HEK293 (cell line): Measurements from ENCODE around the gene ZSWIM3.

Experiments
- CTCF ChIA-PET: fragments of 350-600 bp; formaldehyde crosslinking; extraction: SDS; loops from one replicate; lab custom pipeline; 2021; ENCODE audit warnings: antibody characterized with exemption; lab: Yijun Ruan, JAX
- POLR2A ChIA-PET: fragments of 300-600 bp; formaldehyde crosslinking; extraction: SDS; loops from one replicate; lab custom pipeline; 2020; ENCODE audit warnings: antibody characterized with exemption, inconsistent platforms; lab: Yijun Ruan, JAX
- H3K27ac ChIP-seq: fragments of 200-500 bp; sonication (Bioruptor generic); 2 replicates; pipeline ENCODE4 v1.5.1; 2014; ENCODE audit warnings: low read depth, low read length, control low read depth, inconsistent platforms; ENCODE audit errors: extremely low read depth
- H3K36me3 ChIP-seq, 2 experiments: fragments of 200-500 bp in 1 of 2; sonication (Bioruptor generic) in 1 of 2; 1 replicate in 1 of 2; 2 replicates in 1 of 2; pipeline ENCODE4 v1.5.1; 2014 to 2017; ENCODE audit warnings: inconsistent platforms in 2 of 2, low read length in 2 of 2; ENCODE audit not compliant: control insufficient read depth in 2 of 2, insufficient read depth in 1 of 2
- H3K4me1 ChIP-seq: fragments of 200-500 bp; sonication (Bioruptor generic); 2 replicates; pipeline ENCODE4 v1.5.1; 2014; ENCODE audit warnings: mild to moderate bottlenecking, low read length, inconsistent platforms; ENCODE audit not compliant: control insufficient read depth, insufficient read depth
- H3K4me3 ChIP-seq: 2 replicates; pipeline ENCODE4 v1.5.1; 2011; ENCODE audit warnings: low read depth, mild to moderate bottlenecking, control low read depth, low read length, moderate library complexity
- H3K9me3 ChIP-seq: fragments of 200-500 bp; sonication (Bioruptor generic); 2 replicates; pipeline ENCODE4 v1.5.1; 2014; ENCODE audit warnings: low read depth, low read length, inconsistent platforms; ENCODE audit not compliant: control insufficient read depth, insufficient read depth
- SALL2 ChIP-seq: fragments of 450-650 bp; formaldehyde crosslinking; IDR thresholded peaks from 2 replicates; pipeline ENCODE4 v1.5.0; 2017; ENCODE audit warnings: missing biosample characterization, mild to moderate bottlenecking, missing genetic modification characterization, borderline replicate concordance
- YY1 ChIP-seq: fragments of 450-650 bp; formaldehyde crosslinking; IDR thresholded peaks from 2 replicates; pipeline ENCODE4 v1.5.1; 2018; ENCODE audit warnings: missing biosample characterization, missing genetic modification characterization
- YY2 ChIP-seq: fragments of 450-650 bp; formaldehyde crosslinking; IDR thresholded peaks from 2 replicates; pipeline ENCODE4 v1.5.1; 2016; ENCODE audit warnings: missing biosample characterization, missing genetic modification characterization
- ZNF169 ChIP-seq: fragments of 450-650 bp; formaldehyde crosslinking; IDR thresholded peaks from 2 replicates; pipeline ENCODE4 v1.5.1; 2016; ENCODE audit warnings: missing biosample characterization, missing genetic modification characterization
- ZNF24 ChIP-seq: fragments of 450-650 bp; formaldehyde crosslinking; IDR thresholded peaks from 2 replicates; pipeline ENCODE4 v1.5.1; 2016; ENCODE audit warnings: missing biosample characterization, missing genetic modification characterization
- ZNF274 ChIP-seq, 2 experiments: fragments of 200-500 bp in 1 of 2; fragments of 450-650 bp in 1 of 2; sonication (Bioruptor generic) in 1 of 2; formaldehyde crosslinking in 1 of 2; IDR thresholded peaks; 2 replicates each; pipeline versions ENCODE4 v1.5.1 to v1.6.1; 2014 to 2016; ENCODE audit warnings: borderline replicate concordance in 1 of 2, inconsistent platforms in 1 of 2, low read length in 1 of 2, missing biosample characterization in 1 of 2, missing genetic modification characterization in 1 of 2
- ZNF311 ChIP-seq: fragments of 450-650 bp; formaldehyde crosslinking; IDR thresholded peaks from 2 replicates; pipeline ENCODE4 v1.5.1; 2017; ENCODE audit warnings: missing biosample characterization, missing genetic modification characterization, borderline replicate concordance
- ZNF391 ChIP-seq: fragments of 450-650 bp; formaldehyde crosslinking; IDR thresholded peaks from 2 replicates; pipeline ENCODE4 v1.5.1; 2016; ENCODE audit warnings: low read depth, missing biosample characterization, missing genetic modification characterization, borderline replicate concordance
- ZNF426 ChIP-seq: fragments of 450-650 bp; formaldehyde crosslinking; IDR thresholded peaks from 2 replicates; pipeline ENCODE4 v1.5.1; 2017; ENCODE audit warnings: missing biosample characterization, missing genetic modification characterization, mild to moderate bottlenecking, inconsistent platforms, moderate library complexity
- ZNF571 ChIP-seq: fragments of 450-650 bp; formaldehyde crosslinking; IDR thresholded peaks from 2 replicates; pipeline ENCODE4 v1.5.0; 2017; ENCODE audit warnings: missing biosample characterization, missing genetic modification characterization
- ZNF585B ChIP-seq: fragments of 450-650 bp; formaldehyde crosslinking; IDR thresholded peaks from 2 replicates; pipeline ENCODE4 v1.5.1; 2016; ENCODE audit warnings: missing biosample characterization, missing genetic modification characterization
- ZNF600 ChIP-seq: fragments of 450-650 bp; formaldehyde crosslinking; IDR thresholded peaks from 2 replicates; pipeline ENCODE4 v1.5.1; 2016; ENCODE audit warnings: missing biosample characterization, missing genetic modification characterization
- ZNF610 ChIP-seq: fragments of 450-650 bp; formaldehyde crosslinking; IDR thresholded peaks from 2 replicates; pipeline ENCODE4 v1.5.1; 2016; ENCODE audit warnings: missing biosample characterization, missing genetic modification characterization, borderline replicate concordance
- ZNF777 ChIP-seq: fragments of 450-650 bp; formaldehyde crosslinking; IDR thresholded peaks from 2 replicates; pipeline ENCODE4 v1.5.1; 2017; ENCODE audit warnings: missing biosample characterization, missing genetic modification characterization, borderline replicate concordance
- TF ChIP-seq, protein P1 (sequence below): fragments of 450-650 bp; formaldehyde crosslinking; IDR thresholded peaks from 2 replicates; pipeline ENCODE4 v1.5.1; 2016; ENCODE audit warnings: missing biosample characterization, missing genetic modification characterization
- TF ChIP-seq, protein P2 (sequence below): fragments of 450-650 bp; formaldehyde crosslinking; IDR thresholded peaks from 2 replicates; pipeline ENCODE4; 2016; ENCODE audit warnings: missing biosample characterization, missing genetic modification characterization
- TF ChIP-seq, protein P3 (sequence below): fragments of 450-650 bp; formaldehyde crosslinking; IDR thresholded peaks from 2 replicates; pipeline ENCODE4 v1.5.1; 2017; ENCODE audit warnings: missing biosample characterization, missing genetic modification characterization
- TF ChIP-seq, protein P4 (sequence below): fragments of 450-650 bp; formaldehyde crosslinking; IDR thresholded peaks from 2 replicates; pipeline ENCODE4 v1.5.1; 2017; ENCODE audit warnings: missing biosample characterization, missing genetic modification characterization
- TF ChIP-seq, protein P5 (sequence below): fragments of 450-650 bp; formaldehyde crosslinking; IDR thresholded peaks from 2 replicates; pipeline ENCODE4 v1.5.1; 2016; ENCODE audit warnings: missing biosample characterization, missing genetic modification characterization, low read depth
- TF ChIP-seq, protein P6 (sequence below): fragments of 450-650 bp; formaldehyde crosslinking; IDR thresholded peaks from 2 replicates; pipeline ENCODE4 v1.5.1; 2016; ENCODE audit warnings: missing biosample characterization, missing genetic modification characterization

The ZSWIM3 gene

DNA sequence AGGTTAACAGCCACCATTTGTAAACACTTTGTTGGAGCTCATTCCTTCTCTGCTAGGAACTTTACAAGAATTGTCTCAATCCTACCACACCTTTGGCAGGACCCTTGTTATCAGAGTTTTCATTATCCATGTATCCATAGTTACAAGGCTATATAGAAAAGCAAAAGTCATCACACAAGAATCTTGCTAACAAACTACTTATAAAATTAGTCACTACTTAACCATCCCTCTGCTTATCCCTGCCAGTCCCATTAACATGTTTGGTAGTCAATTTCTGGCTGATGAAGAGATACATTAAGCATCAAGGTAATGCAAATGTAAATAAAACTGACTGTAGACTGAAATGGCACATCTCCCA, 10.4 kb downstream of the ZSWIM3 start:
- H3K27ac ChIP-seq, result no peak overlapping the region
- H3K4me3 ChIP-seq, result no peak overlapping the region
- ChIA-PET CTCF (interaction anchor here (0.6 kb wide), 2 partner anchors 18 to 818 kb away, joined by 3 read pairs; no protein-coding TSS in a partner anchor), POLR2A (no interaction called here)
- no peaks in the 10 kb centered on the region for H3K4me1 ChIP-seq
- H3K36me3 ChIP-seq, result peaks cover 0 to 5% of the 10 kb centered on the region in 2 experiments; a peak in 2 of 3 replicates
- TF ChIP-seq YY1 (tag by site-specific recombination) (no peak), ZNF24 (tag by site-specific recombination) (no peak), ZNF426 (tag by site-specific recombination) (no peak), SALL2 (no peak), ZNF600 (tag by site-specific recombination) (no peak)
- no peaks in the 10 kb centered on the region for H3K9me3 ChIP-seq

DNA sequence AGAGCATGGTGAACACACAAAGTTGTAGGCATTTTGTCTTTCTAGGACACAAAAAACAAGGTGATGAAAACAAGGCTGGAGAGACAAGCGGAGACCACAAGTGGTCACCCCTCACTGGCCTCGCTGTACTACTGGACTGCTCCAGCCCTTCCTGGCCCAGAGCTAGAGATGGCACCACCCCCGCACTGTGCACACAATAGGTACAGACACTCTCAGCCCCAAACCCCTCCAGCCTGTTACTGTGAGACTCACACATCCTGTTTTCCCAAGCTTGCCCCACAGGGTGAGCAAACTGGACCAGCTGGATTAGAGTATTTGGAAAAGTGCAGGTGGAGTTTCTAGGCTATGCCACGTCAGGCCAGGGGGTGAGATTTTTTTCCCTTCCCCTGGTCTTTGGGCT, 15.2 kb downstream of the ZSWIM3 start:
- TF ChIP-seq, protein P1, sequence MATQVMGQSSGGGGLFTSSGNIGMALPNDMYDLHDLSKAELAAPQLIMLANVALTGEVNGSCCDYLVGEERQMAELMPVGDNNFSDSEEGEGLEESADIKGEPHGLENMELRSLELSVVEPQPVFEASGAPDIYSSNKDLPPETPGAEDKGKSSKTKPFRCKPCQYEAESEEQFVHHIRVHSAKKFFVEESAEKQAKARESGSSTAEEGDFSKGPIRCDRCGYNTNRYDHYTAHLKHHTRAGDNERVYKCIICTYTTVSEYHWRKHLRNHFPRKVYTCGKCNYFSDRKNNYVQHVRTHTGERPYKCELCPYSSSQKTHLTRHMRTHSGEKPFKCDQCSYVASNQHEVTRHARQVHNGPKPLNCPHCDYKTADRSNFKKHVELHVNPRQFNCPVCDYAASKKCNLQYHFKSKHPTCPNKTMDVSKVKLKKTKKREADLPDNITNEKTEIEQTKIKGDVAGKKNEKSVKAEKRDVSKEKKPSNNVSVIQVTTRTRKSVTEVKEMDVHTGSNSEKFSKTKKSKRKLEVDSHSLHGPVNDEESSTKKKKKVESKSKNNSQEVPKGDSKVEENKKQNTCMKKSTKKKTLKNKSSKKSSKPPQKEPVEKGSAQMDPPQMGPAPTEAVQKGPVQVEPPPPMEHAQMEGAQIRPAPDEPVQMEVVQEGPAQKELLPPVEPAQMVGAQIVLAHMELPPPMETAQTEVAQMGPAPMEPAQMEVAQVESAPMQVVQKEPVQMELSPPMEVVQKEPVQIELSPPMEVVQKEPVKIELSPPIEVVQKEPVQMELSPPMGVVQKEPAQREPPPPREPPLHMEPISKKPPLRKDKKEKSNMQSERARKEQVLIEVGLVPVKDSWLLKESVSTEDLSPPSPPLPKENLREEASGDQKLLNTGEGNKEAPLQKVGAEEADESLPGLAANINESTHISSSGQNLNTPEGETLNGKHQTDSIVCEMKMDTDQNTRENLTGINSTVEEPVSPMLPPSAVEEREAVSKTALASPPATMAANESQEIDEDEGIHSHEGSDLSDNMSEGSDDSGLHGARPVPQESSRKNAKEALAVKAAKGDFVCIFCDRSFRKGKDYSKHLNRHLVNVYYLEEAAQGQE (tag by site-specific recombination), result no peak
- TF ChIP-seq ZNF311 (tag by site-specific recombination) (no peak), ZNF391 (no peak), ZNF571 (tag by site-specific recombination) (no peak), ZNF777 (tag by site-specific recombination) (no peak), ZNF169 (no peak), ZNF274 (IDR thresholded peaks at IDR 0.05; ENCODE audit: low read length) (no peak), ZNF274 (tag by site-specific recombination; IDR thresholded peaks at IDR 0.05; ENCODE audit: borderline replicate concordance) (no peak), ZNF585B (tag by site-specific recombination) (no peak), YY2 (no peak), ZNF610 (tag by site-specific recombination) (no peak)
- TF ChIP-seq, protein P2, sequence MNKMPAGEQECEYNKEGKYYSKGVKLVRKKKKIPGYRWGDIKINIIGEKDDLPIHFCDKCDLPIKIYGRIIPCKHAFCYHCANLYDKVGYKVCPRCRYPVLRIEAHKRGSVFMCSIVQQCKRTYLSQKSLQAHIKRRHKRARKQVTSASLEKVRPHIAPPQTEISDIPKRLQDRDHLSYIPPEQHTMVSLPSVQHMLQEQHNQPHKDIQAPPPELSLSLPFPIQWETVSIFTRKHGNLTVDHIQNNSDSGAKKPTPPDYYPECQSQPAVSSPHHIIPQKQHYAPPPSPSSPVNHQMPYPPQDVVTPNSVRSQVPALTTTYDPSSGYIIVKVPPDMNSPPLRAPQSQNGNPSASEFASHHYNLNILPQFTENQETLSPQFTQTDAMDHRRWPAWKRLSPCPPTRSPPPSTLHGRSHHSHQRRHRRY (tag by site-specific recombination), result no peak
- TF ChIP-seq, protein P3, sequence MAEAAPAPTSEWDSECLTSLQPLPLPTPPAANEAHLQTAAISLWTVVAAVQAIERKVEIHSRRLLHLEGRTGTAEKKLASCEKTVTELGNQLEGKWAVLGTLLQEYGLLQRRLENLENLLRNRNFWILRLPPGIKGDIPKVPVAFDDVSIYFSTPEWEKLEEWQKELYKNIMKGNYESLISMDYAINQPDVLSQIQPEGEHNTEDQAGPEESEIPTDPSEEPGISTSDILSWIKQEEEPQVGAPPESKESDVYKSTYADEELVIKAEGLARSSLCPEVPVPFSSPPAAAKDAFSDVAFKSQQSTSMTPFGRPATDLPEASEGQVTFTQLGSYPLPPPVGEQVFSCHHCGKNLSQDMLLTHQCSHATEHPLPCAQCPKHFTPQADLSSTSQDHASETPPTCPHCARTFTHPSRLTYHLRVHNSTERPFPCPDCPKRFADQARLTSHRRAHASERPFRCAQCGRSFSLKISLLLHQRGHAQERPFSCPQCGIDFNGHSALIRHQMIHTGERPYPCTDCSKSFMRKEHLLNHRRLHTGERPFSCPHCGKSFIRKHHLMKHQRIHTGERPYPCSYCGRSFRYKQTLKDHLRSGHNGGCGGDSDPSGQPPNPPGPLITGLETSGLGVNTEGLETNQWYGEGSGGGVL (tag by site-specific recombination), result no peak
- TF ChIP-seq, protein P4, sequence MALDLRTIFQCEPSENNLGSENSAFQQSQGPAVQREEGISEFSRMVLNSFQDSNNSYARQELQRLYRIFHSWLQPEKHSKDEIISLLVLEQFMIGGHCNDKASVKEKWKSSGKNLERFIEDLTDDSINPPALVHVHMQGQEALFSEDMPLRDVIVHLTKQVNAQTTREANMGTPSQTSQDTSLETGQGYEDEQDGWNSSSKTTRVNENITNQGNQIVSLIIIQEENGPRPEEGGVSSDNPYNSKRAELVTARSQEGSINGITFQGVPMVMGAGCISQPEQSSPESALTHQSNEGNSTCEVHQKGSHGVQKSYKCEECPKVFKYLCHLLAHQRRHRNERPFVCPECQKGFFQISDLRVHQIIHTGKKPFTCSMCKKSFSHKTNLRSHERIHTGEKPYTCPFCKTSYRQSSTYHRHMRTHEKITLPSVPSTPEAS (tag by site-specific recombination), result no peak
- TF ChIP-seq, protein P5, sequence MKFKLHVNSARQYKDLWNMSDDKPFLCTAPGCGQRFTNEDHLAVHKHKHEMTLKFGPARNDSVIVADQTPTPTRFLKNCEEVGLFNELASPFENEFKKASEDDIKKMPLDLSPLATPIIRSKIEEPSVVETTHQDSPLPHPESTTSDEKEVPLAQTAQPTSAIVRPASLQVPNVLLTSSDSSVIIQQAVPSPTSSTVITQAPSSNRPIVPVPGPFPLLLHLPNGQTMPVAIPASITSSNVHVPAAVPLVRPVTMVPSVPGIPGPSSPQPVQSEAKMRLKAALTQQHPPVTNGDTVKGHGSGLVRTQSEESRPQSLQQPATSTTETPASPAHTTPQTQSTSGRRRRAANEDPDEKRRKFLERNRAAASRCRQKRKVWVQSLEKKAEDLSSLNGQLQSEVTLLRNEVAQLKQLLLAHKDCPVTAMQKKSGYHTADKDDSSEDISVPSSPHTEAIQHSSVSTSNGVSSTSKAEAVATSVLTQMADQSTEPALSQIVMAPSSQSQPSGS, result no peak
- TF ChIP-seq, protein P6, sequence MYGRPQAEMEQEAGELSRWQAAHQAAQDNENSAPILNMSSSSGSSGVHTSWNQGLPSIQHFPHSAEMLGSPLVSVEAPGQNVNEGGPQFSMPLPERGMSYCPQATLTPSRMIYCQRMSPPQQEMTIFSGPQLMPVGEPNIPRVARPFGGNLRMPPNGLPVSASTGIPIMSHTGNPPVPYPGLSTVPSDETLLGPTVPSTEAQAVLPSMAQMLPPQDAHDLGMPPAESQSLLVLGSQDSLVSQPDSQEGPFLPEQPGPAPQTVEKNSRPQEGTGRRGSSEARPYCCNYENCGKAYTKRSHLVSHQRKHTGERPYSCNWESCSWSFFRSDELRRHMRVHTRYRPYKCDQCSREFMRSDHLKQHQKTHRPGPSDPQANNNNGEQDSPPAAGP, result no peak
- peaks cover 0 to 17% of the 10 kb centered on the region in 2 experiments; a peak in 2 of 3 replicates for H3K36me3 ChIP-seq
- no peak overlapping the region for H3K27ac ChIP-seq
- ChIA-PET POLR2A (interaction anchor here (1.8 kb wide), 1 partner anchor 8 kb away, joined by 6 read pairs; the partner anchor contains the start of gene ZSWIM1), CTCF (no interaction called here)
- H3K4me1 ChIP-seq, result no peaks in the 10 kb centered on the region
- H3K4me3 ChIP-seq, result no peak overlapping the region
- no peaks in the 10 kb centered on the region for H3K9me3 ChIP-seq
